ENCODE data around the gene POPDC2. TPM values are rescaled to one million over a fixed set of nuclear protein-coding genes. Genes with fewer than 3 reads are reported as not detected.

Gene POPDC2
- total and polyA plus RNA-seq, 9 donors = 8.6 to 30.2 (median 13.6) TPM

Other genes starting within 250 kb of the POPDC2 start
- 44.4 TPM for gene TMEM39A, start 197.0 kb downstream of the POPDC2 start, total RNA-seq
- 10 to 100 TPM; 35.7 to 51.1 (median 38.7) TPM for gene TMEM39A, start 197.0 kb downstream of the POPDC2 start, polyA plus RNA-seq (ENCODE audit: insufficient read depth in 1 of 8, insufficient read length in 8 of 8, low replicate concordance in 1 of 8)
- gene POGLUT1, start 191.6 kb downstream of the POPDC2 start, total RNA-seq = 10.5 TPM
- 10 to 100 TPM in 7 of 8 donors, 1 to 10 TPM in 1; 9.7 to 13.6 (median 12.1) TPM for gene POGLUT1, start 191.6 kb downstream of the POPDC2 start, polyA plus RNA-seq (ENCODE audit: insufficient read depth in 1 of 8, insufficient read length in 8 of 8, low replicate concordance in 1 of 8)
- 74.9 TPM for gene TIMMDC1, start 162.0 kb downstream of the POPDC2 start, total RNA-seq
- 10 to 100 TPM; 68.3 to 81.7 (median 71.8) TPM for gene TIMMDC1, start 162.0 kb downstream of the POPDC2 start, polyA plus RNA-seq (ENCODE audit: insufficient read depth in 1 of 8, insufficient read length in 8 of 8, low replicate concordance in 1 of 8)
- gene CD80, start 101.0 kb downstream of the POPDC2 start, total RNA-seq = 0.22 TPM
- gene CD80, start 101.0 kb downstream of the POPDC2 start, polyA plus RNA-seq (ENCODE audit: insufficient read depth in 1 of 8, insufficient read length in 8 of 8, low replicate concordance in 1 of 8) = under 1 TPM in 6 of 8 donors, not detected in 2; 0.04 to 0.36 (median 0.10) TPM
- gene ADPRH, start 81.1 kb downstream of the POPDC2 start, total RNA-seq = 4.0 TPM
- gene ADPRH, start 81.1 kb downstream of the POPDC2 start, polyA plus RNA-seq (ENCODE audit: insufficient read depth in 1 of 8, insufficient read length in 8 of 8, low replicate concordance in 1 of 8) = 10 to 100 TPM in 1 of 8 donors, 1 to 10 TPM in 7; 6.7 to 10.3 (median 8.1) TPM
- gene PLA1A, start 62.7 kb downstream of the POPDC2 start, total RNA-seq = 0.09 TPM
- gene PLA1A, start 62.7 kb downstream of the POPDC2 start, polyA plus RNA-seq (ENCODE audit: insufficient read depth in 1 of 8, insufficient read length in 8 of 8, low replicate concordance in 1 of 8) = under 1 TPM in 6 of 8 donors, not detected in 2; 0.07 to 0.37 (median 0.21) TPM
- 52.4 TPM for gene COX17, start 16.8 kb upstream of the POPDC2 start, total RNA-seq
- gene COX17, start 16.8 kb upstream of the POPDC2 start, polyA plus RNA-seq (ENCODE audit: insufficient read depth in 1 of 8, insufficient read length in 8 of 8, low replicate concordance in 1 of 8) = 10 to 100 TPM; 42.8 to 77.2 (median 66.6) TPM
- gene CFAP91, start 42.4 kb upstream of the POPDC2 start, total RNA-seq = 1.4 TPM
- gene CFAP91, start 42.4 kb upstream of the POPDC2 start, polyA plus RNA-seq (ENCODE audit: insufficient read depth in 1 of 8, insufficient read length in 8 of 8, low replicate concordance in 1 of 8) = 1 to 10 TPM in 1 of 8 donors, under 1 TPM in 7; 0.33 to 1.0 (median 0.67) TPM
- gene NR1I2, start 121.5 kb upstream of the POPDC2 start, total RNA-seq = 0.27 TPM
- gene NR1I2, start 121.5 kb upstream of the POPDC2 start, polyA plus RNA-seq (ENCODE audit: insufficient read depth in 1 of 8, insufficient read length in 8 of 8, low replicate concordance in 1 of 8) = 1 to 10 TPM in 1 of 8 donors, under 1 TPM in 7; 0.19 to 1.9 (median 0.35) TPM

All from muscle of leg (tissue), 9 donors.